Mesendoderm (in vitro differentiated cells): ENCODE data around the gene POLR3H.
A peak's percentile ranks its signal among the peaks of the same experiment; 100 is the strongest.

Experiments used
- DNase-seq: peaks from one replicate; pipeline ENCODE4 v3.0.0; 2013
- H2AK5ac ChIP-seq: 2 replicates; pipeline ENCODE4 v1.6.1; 2013; ENCODE audit warnings: low read length, inconsistent platforms
- H2BK120ac ChIP-seq: 2 replicates; pipeline ENCODE4 v1.6.1; 2013; ENCODE audit warnings: low read depth, mild to moderate bottlenecking, low read length, moderate library complexity, mixed read lengths
- H2BK15ac ChIP-seq: replicated peaks from 2 replicates; pipeline ENCODE4 v1.6.1; 2013; ENCODE audit warnings: low read depth, mild to moderate bottlenecking, moderate library complexity
- H2BK5ac ChIP-seq: 2 replicates; pipeline ENCODE4 v1.6.1; 2013; ENCODE audit warnings: low read length, inconsistent platforms
- H3K18ac ChIP-seq: 2 replicates; pipeline ENCODE4 v1.6.1; 2013; ENCODE audit warnings: mild to moderate bottlenecking, low read length, mixed read lengths
- H3K23ac ChIP-seq: one replicate; pipeline ENCODE4 v1.6.1; 2013; ENCODE audit warnings: low read length
- H3K27ac ChIP-seq: 2 replicates; pipeline ENCODE4 v1.5.1; 2013; ENCODE audit warnings: low read depth, mild to moderate bottlenecking, inconsistent platforms, low read length, moderate library complexity
- H3K27me3 ChIP-seq: 2 replicates; pipeline ENCODE4 v1.6.1; 2013; ENCODE audit warnings: low read length, control low read depth, mild to moderate bottlenecking, inconsistent platforms; ENCODE audit not compliant: insufficient read depth, poor library complexity
- H3K36me3 ChIP-seq: 2 replicates; pipeline ENCODE4 v1.6.1; 2013; ENCODE audit warnings: low read length, inconsistent platforms; ENCODE audit not compliant: control insufficient read depth, insufficient read depth
- H3K4ac ChIP-seq: one replicate; pipeline ENCODE4 v1.6.1; 2013; ENCODE audit warnings: low read depth, mild to moderate bottlenecking, low read length, moderate library complexity
- H3K4me1 ChIP-seq: 2 replicates; pipeline ENCODE4 v1.6.1; 2013; ENCODE audit warnings: low read depth, low read length, inconsistent platforms; ENCODE audit not compliant: control insufficient read depth
- H3K4me2 ChIP-seq: 2 replicates; pipeline ENCODE4 v1.6.1; 2013; ENCODE audit warnings: low read length
- H3K4me3 ChIP-seq: 2 replicates; pipeline ENCODE4 v1.5.1; 2013; ENCODE audit warnings: mild to moderate bottlenecking, low read length
- H3K56ac ChIP-seq: one replicate; pipeline ENCODE4 v1.6.1; 2013; ENCODE audit warnings: low read length
- H3K79me1 ChIP-seq: 2 replicates; pipeline ENCODE4 v1.6.1; 2013; ENCODE audit warnings: low read length, inconsistent platforms
- H3K79me2 ChIP-seq: 2 replicates; pipeline ENCODE4 v1.6.1; 2013; ENCODE audit warnings: mild to moderate bottlenecking, low read length; ENCODE audit not compliant: control insufficient read depth, insufficient read depth
- H3K9ac ChIP-seq: 2 replicates; pipeline ENCODE4 v1.6.1; 2013; ENCODE audit warnings: low read length, inconsistent platforms
- H4K5ac ChIP-seq: one replicate; pipeline ENCODE4 v1.6.1; 2013; ENCODE audit warnings: low read length
- H4K8ac ChIP-seq: one replicate; pipeline ENCODE4 v1.6.1; 2013; ENCODE audit warnings: low read depth, mild to moderate bottlenecking, control low read depth, low read length, moderate library complexity
- WGBS: extraction: QIAGEN DNeasy Blood & Tissue Kit; methylation state at CpG from one replicate; pipeline ENCODE4 v1.1.7; 2013; ENCODE audit warnings: low lambda C conversion rate, missing lambda C conversion rate; ENCODE audit not compliant: insufficient coverage; ENCODE audit errors: extremely low coverage; 5-methylcytosine and 5-hydroxymethylcytosine counted together

POLR3H gene

DNA sequence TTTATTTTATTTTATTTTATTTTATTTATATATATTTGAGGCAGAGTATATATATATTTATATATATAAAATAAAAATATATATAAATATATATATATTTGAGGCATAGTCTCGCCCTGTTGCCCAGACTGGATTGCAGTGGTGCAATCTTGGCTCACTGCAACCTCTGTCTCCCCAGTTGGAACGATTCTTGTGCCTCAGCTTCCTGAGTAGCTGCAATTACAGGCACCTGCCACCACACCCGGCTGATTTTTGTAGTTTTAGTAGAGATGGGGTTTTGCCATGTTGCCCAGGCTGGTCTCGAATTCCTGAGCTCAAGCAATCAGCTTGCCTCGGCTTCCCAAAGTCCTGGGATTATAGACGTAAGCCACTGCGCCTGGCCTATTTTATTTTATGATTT is 44.0 kb downstream of the POLR3H start:
- no peak overlapping the region for H2BK15ac ChIP-seq
- H3K79me2 ChIP-seq, result no peaks in the 10 kb centered on the region
- no peak overlapping the region for H4K8ac ChIP-seq
- H3K18ac ChIP-seq, result no peak overlapping the region
- no peaks in the 10 kb centered on the region for H3K4me1 ChIP-seq
- H3K4me2 ChIP-seq, result no peak overlapping the region
- no peak overlapping the region for H3K4me3 ChIP-seq
- no peak overlapping the region for H2BK120ac ChIP-seq
- no peaks in the 10 kb centered on the region for H3K27me3 ChIP-seq
- no peak overlapping the region for H2BK5ac ChIP-seq
- H2AK5ac ChIP-seq, result no peak overlapping the region
- DNase-seq, result no peak
- peaks cover 4% of the 10 kb centered on the region for H3K79me1 ChIP-seq
- H3K56ac ChIP-seq, result no peak overlapping the region
- H3K36me3 ChIP-seq, result no peaks in the 10 kb centered on the region
- H3K4ac ChIP-seq, result no peak overlapping the region
- no CpG with 5 or more reads among the region's 7 CpGs for whole genome bisulfite sequencing
- no peak overlapping the region for H3K23ac ChIP-seq
- H3K9ac ChIP-seq, result no peak overlapping the region
- no peak overlapping the region for H3K27ac ChIP-seq
- no peak overlapping the region for H4K5ac ChIP-seq

DNA sequence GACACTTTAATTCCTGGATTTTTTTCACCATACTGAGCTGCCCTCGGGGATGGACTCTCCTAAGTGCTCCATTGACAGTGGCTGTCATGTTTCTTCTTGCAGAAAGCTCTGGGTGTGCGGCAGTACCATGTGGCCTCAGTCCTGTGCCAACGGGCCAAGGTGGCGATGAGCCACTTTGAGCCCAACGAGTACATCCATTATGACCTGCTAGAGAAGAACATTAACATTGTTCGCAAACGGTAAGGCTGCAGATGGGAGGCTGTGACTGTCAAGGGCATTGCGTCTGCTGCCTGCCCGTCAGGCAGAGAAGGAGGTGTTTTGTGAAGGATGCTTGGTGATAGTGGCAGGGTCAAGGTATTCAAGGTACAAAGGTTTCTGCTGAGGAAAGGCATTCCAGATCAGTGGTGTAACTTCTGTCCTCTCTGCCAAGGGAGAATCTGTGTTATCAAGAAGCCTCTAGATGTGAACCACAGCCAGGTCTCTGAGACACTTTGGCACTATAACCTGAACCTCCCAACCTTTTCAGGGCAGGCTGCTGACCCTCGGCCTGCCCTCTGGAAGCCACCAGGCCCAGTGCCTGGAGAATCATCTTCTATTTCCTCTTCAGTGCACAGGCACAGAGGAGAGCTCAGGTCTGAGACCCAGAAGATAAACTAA is 44.5 kb downstream of the POLR3H start:
- no peak overlapping the region for H3K56ac ChIP-seq
- no peak overlapping the region for H2BK15ac ChIP-seq
- H2BK120ac ChIP-seq, result no peak overlapping the region
- no peak overlapping the region for H2BK5ac ChIP-seq
- no peak for DNase-seq
- H3K4me1 ChIP-seq, result no peaks in the 10 kb centered on the region
- H3K27me3 ChIP-seq, result no peaks in the 10 kb centered on the region
- no peak overlapping the region for H2AK5ac ChIP-seq
- peaks cover 5% of the 10 kb centered on the region for H3K79me1 ChIP-seq
- H3K79me2 ChIP-seq, result no peaks in the 10 kb centered on the region
- no peak overlapping the region for H3K4me2 ChIP-seq
- WGBS, result no CpG with 5 or more reads among the region's 10 CpGs
- no peak overlapping the region for H4K8ac ChIP-seq
- H3K9ac ChIP-seq, result no peak overlapping the region
- H3K4ac ChIP-seq, result no peak overlapping the region
- no peak overlapping the region for H3K4me3 ChIP-seq
- H3K27ac ChIP-seq, result no peak overlapping the region
- H3K23ac ChIP-seq, result no peak overlapping the region
- H4K5ac ChIP-seq, result no peak overlapping the region
- no peaks in the 10 kb centered on the region for H3K36me3 ChIP-seq
- no peak overlapping the region for H3K18ac ChIP-seq

DNA sequence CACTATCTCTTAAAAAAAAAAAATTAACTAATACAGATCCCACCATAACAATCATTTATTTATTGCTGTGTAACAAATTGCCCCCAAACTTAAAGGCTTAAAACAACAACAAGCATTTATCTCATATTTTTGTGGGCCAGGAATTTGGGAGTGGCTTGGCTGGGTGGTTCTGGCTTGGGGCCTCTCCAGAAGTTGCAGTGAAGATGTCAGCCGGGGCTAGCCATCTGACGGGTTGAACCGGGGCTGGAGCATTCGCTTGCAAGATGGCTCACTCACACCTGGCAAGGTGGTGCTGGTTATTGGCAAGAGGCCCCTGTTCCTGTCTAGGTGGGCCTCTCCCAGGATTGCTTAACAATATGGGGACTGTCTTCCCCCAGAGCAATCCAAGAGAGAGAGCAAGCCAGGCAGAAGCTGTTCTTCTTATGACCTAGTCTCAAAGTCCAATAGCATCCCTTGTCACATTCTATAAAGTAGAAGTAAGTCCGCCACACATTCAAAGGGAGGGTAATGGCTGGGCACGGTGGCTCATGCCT is 45.9 kb downstream of the POLR3H start:
- no peaks in the 10 kb centered on the region for H3K4me1 ChIP-seq
- DNase-seq, result no peak
- H3K18ac ChIP-seq, result no peak overlapping the region
- no CpG with 5 or more reads among the region's 6 CpGs for WGBS
- H3K79me2 ChIP-seq, result peaks cover 2% of the 10 kb centered on the region
- H3K23ac ChIP-seq, result no peak overlapping the region
- H3K27me3 ChIP-seq, result no peaks in the 10 kb centered on the region
- no peak overlapping the region for H2BK15ac ChIP-seq
- no peak overlapping the region for H3K4me2 ChIP-seq
- H3K4me3 ChIP-seq, result no peak overlapping the region
- no peak overlapping the region for H4K8ac ChIP-seq
- H3K9ac ChIP-seq, result no peak overlapping the region
- no peak overlapping the region for H4K5ac ChIP-seq
- H2AK5ac ChIP-seq, result no peak overlapping the region
- no peak overlapping the region for H2BK5ac ChIP-seq
- H3K27ac ChIP-seq, result no peak overlapping the region
- H3K56ac ChIP-seq, result no peak overlapping the region
- no peak overlapping the region for H2BK120ac ChIP-seq
- H3K36me3 ChIP-seq, result no peaks in the 10 kb centered on the region
- peaks cover 5% of the 10 kb centered on the region for H3K79me1 ChIP-seq
- H3K4ac ChIP-seq, result no peak overlapping the region

DNA sequence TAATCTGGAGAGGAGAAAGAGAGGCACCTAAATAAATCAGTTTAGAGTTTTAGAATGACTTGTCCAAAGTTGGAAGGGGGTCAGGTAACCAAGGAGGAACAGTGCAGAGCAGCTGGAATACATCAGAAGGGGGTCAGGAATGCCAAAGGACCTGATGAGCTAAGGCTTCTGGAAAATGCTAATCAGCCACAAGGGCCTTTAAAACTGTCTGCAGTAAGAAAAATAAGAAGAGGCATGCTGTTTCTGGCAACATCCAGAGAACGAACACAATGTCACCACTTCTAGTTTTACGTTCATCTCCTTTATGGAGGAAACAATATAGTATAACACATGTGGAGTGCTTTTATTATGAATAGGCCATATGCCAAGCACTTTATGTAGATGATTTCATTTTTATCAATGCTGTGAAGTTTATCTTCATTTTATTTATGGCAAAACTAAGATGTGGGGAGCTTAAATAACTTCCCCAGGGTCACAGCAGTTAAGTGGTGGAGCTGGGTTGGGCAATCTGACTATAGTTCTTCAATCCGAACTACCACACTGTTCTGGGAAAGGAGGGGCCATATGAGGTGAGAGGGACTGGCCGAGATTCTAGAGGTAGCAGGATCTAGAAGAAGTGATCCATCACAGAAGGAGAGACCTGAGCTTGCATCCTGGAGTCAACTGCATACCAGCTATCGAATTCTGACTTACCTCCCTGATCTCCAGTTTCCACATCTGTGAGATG is 52.7 kb downstream of the POLR3H start:
- H4K5ac ChIP-seq, result no peak overlapping the region
- H2BK120ac ChIP-seq, result no peak overlapping the region
- H2AK5ac ChIP-seq, result no peak overlapping the region
- no peak overlapping the region for H3K27ac ChIP-seq
- H2BK5ac ChIP-seq, result no peak overlapping the region
- H3K18ac ChIP-seq, result no peak overlapping the region
- H3K9ac ChIP-seq, result no peak overlapping the region
- no peak overlapping the region for H3K56ac ChIP-seq
- no peak overlapping the region for H3K4ac ChIP-seq
- H4K8ac ChIP-seq, result no peak overlapping the region
- DNase-seq, result peak; percentile 13
- no peaks in the 10 kb centered on the region for H3K27me3 ChIP-seq
- H3K4me2 ChIP-seq, result no peak overlapping the region
- H3K4me3 ChIP-seq, result no peak overlapping the region
- H3K36me3 ChIP-seq, result no peaks in the 10 kb centered on the region
- H3K79me1 ChIP-seq, result peaks cover 20% of the 10 kb centered on the region
- no peak overlapping the region for H2BK15ac ChIP-seq
- WGBS, result no CpG with 5 or more reads among the region's 5 CpGs
- H3K4me1 ChIP-seq, result no peaks in the 10 kb centered on the region
- peaks cover 9% of the 10 kb centered on the region for H3K79me2 ChIP-seq
- no peak overlapping the region for H3K23ac ChIP-seq

DNA sequence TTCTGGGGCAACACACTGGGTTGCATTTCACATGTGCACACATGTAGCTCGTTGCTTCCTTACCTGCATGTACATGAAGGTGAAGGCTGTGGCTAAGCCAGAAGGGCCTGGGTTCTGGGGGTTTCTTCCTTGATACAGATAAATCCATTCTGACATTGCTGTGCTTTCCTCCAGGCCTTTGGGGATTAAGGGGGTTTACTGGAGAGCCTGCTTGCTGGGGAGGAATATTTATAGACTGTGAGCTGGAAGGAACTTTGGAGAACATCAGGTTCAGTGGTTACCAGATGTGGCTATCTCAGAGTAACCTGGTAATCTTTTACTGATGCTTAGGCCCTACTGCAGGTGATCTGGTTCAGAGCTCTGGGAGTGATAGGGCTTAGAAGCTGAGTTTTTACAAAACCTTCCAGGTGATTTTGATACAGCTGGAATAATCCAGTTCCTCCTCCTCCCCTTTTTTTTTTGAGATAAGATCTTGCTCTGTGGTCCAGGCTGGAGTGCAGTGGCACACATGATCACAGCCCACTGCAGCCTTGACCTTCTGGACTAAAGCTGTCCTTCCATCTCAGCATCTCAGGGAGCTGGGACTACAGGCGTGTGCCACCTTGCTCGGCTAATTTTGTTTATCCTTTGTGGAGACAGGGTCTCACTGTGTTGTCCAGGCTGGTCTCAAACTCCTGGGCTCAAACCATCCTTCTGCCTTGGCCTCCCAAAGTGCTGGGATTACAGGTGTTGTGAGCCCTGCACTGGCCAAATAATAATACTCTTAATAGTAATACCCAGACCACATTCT is 55.5 kb downstream of the POLR3H start:
- Histone ChIP-seq H3K36me3 (no peaks in the 10 kb centered on the region), H2BK120ac (no peak overlapping the region), H2BK5ac (no peak overlapping the region), H3K27me3 (no peaks in the 10 kb centered on the region), H2AK5ac (no peak overlapping the region), H2BK15ac (no peak overlapping the region), H3K27ac (no peak overlapping the region), H3K4ac (no peak overlapping the region), H3K79me2 (peaks cover 8% of the 10 kb centered on the region), H3K4me1 (no peaks in the 10 kb centered on the region), H3K23ac (no peak overlapping the region), H4K5ac (no peak overlapping the region), H3K4me2 (no peak overlapping the region), H3K18ac (no peak overlapping the region), H3K4me3 (no peak overlapping the region), H3K9ac (no peak overlapping the region), H3K56ac (no peak overlapping the region), H3K79me1 (peaks cover 22% of the 10 kb centered on the region), H4K8ac (no peak overlapping the region)
- DNase-seq, result no peak
- no CpG with 5 or more reads among the region's 3 CpGs for WGBS
